GM18508 (cell line): ENCODE data around the gene CDH23.

Experiments used
- ATAC-seq: cut with Tn5 transposase; IDR thresholded peaks from one replicate; pipeline ENCODE4 v1.9.1; 2021; ENCODE audit warnings: moderate number of reproducible peaks; ENCODE audit not compliant: insufficient read depth, unreplicated experiment

The CDH23 gene

DNA sequence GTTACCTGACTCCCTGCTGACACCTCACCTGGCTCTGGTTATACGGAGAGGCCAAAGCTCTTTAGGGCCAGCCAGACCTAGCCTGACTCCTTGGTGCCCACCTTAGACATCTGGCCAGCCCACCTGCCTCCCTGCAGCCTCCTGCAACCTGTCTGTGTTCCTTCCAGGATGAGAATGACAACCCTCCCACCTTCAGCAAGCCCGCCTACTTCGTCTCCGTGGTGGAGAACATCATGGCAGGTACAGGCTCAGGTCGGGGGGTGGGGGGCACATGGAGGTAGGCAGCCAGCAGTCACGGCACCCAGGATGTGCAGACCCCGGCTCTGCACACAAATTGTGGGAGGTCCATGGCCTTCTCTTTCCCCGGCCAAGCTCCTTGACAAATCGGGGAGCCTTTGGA is 290.8 kb downstream of the CDH23 start:
- no peak for ATAC-seq

DNA sequence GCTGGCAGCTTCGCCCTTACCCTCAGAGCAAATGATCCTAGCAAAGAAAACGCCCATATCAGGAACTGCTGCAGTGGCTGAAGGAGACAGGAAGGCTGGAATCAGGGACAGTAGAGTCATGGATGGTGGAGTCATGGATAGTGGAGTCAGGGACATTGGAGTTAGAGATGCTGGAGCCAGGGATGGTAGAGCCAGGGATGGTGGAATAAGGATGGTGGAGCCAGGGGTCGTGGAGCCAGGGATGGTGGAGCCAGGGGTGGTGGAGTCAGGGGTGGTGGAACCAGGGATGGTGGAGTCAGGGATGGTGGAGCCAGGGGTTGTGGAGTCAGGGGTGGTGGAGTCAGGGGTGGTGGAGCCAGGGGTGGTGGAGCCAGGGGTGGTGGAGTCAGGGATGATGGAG is 291.5 kb downstream of the CDH23 start:
- no peak for ATAC-seq

DNA sequence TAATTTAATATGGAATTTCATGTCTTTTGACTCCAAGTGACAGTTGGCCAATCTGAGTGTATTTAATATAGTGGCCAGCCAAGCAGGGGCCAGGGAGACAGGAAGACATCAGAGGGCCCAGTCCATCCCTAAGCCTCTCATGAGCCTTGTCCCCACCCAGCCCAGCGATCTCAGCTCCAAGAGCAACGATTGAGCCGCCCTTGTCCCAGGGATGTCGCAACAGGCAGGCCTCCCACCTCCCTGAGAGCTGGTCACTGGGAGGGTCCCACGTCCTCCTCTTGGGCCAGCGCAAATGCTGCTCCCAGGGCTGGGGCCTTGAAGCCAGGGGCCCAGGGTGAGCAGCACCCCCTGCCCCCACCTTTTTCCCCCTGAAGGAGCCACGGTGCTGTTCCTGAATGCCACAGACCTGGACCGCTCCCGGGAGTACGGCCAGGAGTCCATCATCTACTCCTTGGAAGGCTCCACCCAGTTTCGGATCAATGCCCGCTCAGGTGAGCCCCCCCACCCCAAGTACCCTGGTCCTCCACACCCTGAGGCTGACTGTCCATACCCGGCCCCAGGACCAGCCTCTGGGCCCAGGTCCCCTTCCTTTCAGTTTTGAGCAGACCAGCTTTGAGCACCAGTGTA is 293.5 kb downstream of the CDH23 start:
- ATAC-seq: no peak

DNA sequence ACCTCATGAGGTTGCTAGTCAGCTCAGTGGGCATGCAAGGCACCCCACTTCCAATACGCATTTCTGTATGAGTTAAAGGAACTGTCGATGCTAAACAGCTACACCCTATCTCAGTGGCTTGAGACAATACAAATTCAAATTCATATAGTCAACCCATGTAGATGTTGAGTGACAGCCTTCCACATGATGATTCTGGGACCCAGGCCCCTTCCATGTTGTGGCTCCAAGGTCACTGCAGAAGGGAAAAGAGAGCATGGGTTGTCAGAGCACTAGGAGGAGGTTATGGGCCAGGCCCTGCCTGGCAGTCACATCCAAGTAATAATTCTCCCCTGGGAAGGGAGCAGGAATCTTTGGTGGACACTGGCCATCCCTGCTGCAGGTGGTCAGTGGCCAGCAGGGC is 294.7 kb downstream of the CDH23 start:
- ATAC-seq: no peak

DNA sequence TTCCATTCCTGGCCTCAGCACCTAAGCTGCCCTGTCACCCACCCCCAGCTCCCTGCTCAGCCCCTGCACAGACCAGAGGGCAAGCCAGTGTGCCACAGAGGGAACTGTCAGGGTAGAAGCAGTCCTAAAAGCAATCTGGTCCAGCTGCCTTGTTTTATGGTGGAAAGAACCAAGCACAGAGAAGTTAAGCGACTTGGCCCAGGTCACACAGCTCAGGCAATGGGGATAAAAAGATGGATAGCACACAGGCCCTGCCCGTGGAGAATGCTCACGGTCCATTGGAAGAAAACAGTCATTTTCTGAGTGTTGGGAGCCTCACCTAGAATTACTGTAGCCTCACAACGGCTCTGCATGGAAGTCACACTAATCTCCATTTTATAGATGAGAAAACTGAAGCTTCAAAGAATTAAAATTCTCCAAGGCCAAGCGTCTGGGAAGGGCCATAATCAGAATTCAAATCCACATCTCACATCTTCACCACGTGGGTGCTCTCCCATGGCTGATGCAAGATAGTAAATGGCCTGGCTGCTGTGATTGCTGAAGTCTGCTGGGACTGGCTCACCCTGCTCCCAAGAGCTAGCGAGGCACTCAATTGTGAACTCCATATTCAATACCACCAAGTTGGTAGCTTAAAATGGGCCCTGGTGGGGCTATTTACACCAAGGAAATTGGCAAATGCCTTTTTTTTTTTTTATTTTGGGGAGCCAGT is 296.0 kb downstream of the CDH23 start:
- ATAC-seq: no peak

DNA sequence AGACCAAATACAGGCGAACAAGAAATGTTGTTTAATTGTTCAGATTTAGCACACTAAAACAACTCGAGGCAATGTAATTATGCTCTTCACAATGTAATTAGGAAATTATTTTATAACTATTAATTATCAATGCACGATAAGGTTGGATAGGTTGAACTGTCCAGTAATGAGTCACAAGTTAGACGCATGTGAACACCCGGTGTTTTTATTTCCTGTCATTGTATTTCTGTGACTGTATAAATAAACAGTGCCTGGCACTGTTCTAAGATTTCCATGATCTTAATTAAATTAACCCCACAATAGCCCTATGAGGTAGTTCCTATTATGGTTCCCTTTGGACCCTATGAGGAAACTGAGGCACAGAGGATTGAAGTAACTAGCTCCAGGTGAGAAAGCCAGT is 296.7 kb downstream of the CDH23 start:
- no peak for ATAC-seq

DNA sequence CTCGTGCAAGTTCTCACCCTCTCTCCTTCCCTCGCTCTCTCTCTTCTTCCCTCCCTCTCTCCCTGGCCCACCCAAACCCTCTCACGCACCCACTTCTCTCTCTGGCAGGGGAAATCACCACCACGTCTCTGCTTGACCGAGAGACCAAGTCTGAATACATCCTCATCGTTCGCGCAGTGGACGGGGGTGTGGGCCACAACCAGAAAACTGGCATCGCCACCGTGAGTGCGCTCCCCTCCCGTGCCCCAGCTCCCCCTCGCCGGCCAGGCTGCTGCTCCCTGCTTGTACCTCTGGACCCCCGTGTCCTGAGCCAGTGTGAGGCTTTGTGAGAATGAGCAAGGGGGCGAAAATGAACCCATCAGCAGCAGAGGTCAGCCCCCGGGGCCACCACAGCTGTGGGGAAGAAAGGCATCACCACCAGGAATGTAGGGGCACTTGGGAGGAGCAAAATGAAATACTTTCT is 297.4 kb downstream of the CDH23 start:
- no peak for ATAC-seq

DNA sequence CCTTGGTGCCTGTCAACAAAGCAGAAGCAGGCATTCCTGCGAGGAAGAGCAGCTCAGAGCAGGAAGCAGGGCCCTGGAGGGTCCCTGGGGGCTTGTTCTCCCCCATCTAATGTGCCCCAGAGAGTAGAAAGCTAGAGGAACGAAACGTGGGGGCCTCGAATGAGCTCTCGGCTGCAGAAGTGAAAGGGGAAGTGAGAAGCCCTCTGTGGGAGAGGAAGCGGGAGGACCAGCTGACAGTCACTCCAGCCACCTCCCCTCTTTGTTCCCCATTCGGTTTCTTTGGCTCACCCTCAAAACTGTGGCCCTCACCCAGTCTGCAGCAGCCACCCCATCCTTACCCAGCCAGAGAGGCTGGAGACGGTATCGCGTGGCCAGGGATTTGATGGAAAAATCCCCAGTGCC is 297.8 kb downstream of the CDH23 start:
- ATAC-seq: peak; percentile 54

DNA sequence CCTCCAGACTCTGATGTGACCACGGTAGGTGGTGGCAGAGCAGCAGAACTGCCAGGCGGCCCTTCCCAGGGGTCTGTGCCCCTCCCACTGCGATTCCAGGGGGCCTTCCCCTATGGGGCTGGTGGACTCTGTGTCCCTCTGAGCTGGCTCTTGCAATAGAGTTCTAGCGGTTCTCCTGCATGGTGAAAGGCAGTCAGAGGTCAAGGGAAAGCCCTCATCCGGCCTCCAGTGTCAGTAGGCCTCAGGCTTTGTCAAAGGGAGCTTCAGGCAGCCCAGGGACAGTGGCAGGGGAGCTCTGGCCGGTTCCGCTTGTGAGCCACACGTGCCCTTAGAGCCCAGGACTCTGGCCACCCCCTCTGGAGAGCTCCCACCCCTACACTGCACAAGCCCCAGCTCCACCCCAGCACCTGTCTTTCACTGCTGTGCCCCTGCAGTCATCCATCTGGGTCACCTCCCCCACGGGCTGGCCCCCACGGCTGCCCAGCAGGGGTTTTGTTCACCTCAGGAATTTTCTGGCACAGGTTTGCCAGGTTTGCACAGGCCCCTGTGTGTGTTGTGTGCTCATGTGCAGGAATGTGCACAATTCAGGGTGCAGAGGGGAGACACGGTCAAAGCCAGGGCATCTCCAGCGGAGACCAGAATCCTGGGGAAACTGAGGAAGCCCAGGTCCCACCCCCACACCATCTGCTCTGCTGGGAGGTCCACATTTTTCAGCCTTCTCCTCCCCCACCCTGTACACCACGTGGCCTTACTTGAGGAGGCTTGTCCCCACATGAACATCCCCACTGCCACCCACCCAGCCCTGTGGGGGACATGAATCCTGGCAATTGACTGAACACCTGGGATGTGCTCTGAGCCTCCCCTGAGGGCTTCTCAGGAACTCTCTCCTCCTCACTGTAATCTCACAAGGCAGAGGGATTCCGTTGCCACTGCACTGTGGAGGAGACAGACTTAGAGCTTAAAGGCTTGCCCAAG is 299.1 kb downstream of the CDH23 start:
- ATAC-seq: no peak

DNA sequence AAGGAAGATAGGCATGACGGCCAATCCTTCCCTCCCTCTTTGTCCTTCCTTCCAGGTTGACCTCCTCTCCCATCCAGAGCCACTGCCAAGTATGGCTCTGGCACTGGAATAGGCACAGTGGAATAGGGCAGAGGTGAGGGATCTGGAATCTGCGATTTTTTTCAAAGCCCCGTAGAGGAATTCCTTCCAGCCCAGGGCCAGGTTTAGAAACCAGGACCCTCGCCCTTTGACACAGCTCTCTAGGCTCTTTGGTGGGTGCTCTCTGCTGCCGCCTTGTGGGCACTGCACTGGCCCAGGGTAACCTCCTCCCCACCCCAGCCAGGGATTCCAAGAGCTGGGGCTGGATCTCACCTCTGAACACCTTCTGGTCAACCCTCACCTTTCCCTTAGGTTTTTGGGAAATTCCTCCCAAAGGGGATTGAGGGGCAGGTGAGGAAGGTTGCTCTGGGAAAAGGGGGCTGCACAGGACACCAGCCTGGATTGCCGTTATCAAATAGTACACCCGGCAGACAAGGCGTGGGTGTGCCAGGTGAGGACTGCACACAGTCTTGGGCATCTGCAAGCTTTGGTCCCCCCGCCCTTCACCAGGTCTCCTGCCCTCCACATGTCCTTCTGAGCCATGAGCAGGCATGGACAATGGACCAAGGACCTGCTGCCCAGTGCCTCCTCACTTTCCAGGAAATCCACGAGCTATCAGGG is 300.1 kb downstream of the CDH23 start:
- ATAC-seq: no peak

DNA sequence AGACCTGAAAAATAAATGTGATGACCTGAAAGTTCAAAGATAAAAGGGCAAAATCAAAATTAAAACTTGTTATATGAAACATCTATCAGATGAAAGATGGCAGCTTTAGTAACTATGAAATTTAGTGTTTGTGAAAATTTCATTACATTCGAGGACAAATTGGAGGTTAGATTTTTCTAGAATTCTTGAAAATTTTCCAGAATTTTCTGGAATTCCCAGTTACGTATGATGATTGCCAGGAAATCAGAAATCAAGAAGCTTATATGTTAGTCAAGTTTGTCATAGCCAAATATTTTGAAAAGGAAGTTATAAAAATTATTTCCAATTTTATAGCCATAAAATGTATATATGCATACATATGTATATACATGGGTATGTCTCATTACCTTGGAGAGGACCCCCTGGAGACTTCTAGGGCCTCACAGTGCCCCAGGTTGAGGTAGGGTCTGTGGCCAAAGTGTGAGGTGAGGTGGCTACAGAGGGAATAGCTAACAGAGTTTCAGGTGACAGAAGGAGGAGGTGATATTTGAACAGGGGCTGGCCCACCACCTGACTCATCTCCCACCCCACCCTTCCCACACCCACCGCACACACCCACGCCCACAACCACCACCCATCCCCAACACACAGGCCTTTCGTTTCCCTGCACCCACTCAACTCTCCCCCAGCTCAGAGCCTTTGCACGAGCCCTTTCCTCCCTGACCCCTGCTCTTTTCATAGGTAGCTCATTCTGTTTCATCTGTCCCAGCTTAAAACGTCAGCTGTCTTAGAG is 301.4 kb downstream of the CDH23 start:
- ATAC-seq: no peak

DNA sequence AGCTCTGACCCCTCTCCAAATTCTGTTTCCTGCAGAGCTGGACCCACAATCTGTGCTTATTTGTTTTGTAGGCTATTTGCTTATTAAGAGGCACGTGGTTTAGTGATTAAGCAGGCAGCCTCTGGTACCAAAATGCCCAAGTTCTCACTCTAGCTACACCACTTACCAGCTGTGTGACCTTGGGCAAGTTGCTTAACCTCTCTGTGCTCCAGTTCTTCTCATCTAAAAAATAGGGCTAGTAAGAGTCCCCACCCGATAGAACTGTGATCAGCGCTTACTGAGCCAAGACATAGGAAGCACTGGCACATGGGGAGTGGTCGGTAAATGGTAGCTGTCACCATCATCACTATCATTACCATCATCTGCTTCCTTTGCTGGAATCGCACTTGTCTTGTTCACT is 302.0 kb downstream of the CDH23 start:
- ATAC-seq: no peak

DNA sequence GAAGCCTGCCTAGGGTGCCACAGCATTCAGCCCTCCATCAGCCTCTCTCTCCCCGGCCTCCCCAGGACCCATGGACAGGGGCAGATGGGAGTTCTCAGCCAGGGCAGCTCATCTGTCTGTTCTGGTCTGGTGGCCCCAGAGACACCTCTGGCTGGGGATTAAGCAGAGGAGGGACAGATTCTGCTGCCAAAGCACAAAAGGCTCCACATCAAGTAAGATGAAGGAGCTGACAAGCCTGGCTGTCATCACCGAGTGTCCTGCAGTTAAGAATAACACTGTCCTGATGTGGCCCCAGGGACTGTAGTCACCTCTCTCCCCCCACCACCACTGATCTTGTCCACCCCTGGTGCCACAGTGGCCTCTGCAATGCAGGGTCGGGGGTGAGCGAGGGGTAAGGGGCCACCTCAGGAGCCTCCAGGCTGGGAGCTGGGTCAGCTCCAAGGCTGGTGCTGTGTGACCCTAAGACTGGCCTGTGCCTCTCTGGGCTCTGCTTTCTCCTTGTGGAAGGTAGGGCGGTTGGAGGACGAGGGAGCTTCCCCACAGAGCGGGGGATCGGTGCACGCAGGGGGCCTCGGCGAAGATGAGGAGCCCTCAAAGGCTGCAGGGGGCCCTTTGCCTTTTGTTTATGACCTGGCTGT is 304.1 kb downstream of the CDH23 start:
- ATAC-seq: no peak

DNA sequence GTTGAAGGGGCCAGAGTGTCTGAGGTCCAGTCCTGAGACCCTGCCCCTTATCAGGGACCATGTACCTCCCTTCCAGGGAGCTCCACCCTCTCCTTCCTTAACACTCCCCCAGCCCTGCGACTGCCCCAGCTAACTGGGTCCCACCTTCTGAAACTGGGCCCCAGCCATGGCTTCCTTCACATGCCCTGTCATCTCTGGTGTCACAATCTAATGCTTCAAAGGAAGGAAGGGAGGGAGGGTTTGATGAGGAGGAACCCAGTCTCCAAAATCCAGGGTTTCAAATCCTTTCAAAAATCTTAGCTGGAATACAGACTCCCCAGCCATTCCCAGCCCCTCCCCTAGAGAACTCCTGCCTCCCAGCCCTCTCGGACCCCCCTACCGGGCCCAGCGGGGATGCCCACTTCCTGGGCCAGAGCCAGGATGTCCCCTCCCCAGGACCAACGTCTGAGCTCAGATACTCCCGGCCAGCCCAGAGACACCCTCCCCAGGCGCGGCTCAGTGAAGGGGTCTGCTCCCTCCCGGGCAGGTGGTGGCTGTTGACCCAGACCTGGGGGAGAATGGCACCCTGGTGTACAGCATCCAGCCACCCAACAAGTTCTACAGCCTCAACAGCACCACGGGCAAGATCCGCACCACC is 304.9 kb downstream of the CDH23 start:
- no peak for ATAC-seq

DNA sequence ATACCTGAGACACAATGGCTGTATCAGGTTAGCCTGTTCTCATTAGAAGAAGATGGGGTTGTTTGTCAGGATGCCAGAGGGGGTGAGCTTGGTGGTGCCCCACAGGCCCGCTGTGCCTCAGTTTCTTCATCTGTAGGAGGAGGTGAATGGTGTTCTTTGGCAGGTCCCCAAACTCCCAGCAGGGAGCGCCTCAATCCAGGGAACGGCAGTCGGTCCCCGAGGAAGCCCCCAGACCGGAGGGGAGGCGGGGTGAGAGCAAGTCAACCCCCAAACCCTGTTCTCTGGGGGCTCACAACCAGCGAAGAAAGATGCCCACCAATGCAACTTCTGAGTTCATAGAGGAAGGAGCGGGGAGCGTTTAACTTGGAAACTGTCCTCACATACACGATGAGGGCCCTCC is 306.9 kb downstream of the CDH23 start:
- no peak for ATAC-seq

DNA sequence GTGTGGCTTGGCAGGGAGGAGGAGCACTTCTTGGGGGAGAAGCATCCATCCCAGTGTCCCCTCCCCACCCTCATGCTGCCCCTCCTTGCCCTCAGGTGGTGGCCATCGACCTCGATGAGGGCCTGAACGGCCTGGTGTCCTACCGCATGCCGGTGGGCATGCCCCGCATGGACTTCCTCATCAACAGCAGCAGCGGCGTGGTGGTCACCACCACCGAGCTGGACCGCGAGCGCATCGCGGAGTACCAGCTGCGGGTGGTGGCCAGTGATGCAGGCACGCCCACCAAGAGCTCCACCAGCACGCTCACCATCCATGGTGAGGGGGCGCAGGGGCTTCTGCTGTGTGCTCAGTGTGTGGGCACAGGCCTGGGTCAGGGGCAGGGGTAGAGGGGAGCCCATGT is 308.1 kb downstream of the CDH23 start:
- ATAC-seq: no peak

DNA sequence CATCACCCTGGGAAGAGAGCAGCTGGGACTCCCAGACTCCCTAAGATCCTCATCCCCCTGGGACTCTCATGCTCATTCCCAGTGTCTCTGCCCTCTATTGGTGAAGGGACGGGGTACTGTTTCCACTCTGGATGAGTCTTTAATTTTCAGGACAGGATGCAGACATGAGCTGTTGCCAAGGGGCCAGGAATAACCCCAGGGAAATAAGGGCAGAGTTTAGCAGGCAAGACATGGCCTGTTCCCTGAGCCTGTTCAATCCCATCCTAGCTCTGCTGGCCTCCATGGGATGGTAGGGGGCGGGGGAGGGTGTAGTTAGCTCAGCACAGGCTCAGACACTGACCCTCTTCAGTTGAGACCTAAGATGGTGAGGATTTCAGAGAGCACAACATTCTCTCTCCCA is 308.9 kb downstream of the CDH23 start:
- ATAC-seq: no peak

DNA sequence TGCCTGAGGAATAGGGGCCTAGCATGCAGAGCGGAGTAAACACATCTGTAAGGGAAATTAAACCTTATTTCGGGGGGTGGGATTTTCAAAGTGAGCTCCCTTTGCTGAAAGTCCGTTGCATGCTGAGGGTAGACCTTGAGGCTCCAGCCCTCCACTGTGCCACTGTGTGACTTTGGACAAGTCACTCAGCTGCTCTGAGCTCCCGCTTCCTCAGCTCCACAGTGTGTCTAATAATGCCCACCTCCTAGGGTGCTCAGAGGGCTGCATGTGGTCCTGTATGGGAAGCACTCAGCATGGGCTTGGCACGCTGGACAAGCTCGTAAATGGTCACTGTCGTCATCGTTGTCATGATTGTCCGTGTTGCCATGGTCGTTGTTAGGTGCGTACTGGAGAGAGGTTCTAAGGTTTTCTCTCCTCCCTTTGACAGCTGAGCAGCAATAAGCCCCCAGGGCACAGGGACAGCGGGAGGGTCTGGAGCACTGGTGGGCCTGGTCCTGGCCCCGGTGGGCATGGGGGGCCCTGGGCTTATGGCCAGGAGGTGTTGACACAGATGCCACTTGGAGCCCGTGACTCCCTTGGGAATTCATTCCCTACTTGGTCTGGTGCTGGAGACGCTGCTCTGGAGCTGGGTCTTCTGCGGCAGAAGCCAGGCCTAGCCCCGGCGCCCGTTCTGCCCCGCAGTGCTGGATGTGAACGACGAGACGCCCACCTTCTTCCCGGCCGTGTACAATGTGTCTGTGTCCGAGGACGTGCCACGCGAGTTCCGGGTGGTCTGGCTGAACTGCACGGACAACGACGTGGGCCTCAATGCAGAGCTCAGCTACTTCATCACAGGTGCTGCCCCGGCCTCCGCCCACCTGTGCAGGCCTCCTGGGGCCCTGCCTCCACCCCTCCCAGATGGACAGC is 309.7 kb downstream of the CDH23 start:
- ATAC-seq: no peak
